ENCODE data around the gene SCRN2. TPM values are rescaled to one million over a fixed set of nuclear protein-coding genes. Genes with fewer than 3 reads are reported as not detected.
A peak's percentile ranks its signal among the peaks of the same experiment; 100 is the strongest.

Gene SCRN2
- total and polyA plus RNA-seq, 2 of the 13 experiments (the other 11 are each of a cell fraction or from before 2014, with no cell fraction given), result 21.7 to 29.5 TPM

GRCh38 chr17:47862621-47863440, 21.8 kb upstream of the SCRN2 start:
- ATAC-seq (peak; percentile 43; the same call in 2 of the 3 replicates), FAIRE-seq (peak; percentile 40), DNase-seq (ENCODE audit: low spot score) (no peak)
- peaks cover 2 to 21% of the 10 kb centered on the region in 2 experiments; a peak in 4 of 5 replicates for H3K27me3 ChIP-seq (ENCODE audit: control insufficient read depth in 1 of 2, insufficient read depth in 2 of 2, low read length in 2 of 2)
- no peak overlapping the region for H3K9ac ChIP-seq (ENCODE audit: insufficient read depth, low read depth, low read length)
- no peak overlapping the region for H2AFZ ChIP-seq (ENCODE audit: low read length)
- no peak overlapping the region for H3K4me3 ChIP-seq (replicated peaks in 1 of 3; ENCODE audit: insufficient read depth in 1 of 3, low read depth in 2 of 3, low read length in 3 of 3)
- ChIA-PET POLR2A (interaction anchor here (1.0 kb wide), 1 partner anchor 33 kb away, joined by 3 read pairs; the partner anchor contains the start of gene SP2), CTCF (ENCODE audit: low intra/inter-chr PET ratio, low total read pairs) (no interaction called here)
- intact Hi-C loops (cut with micrococcal nuclease; ENCODE audit: unreplicated experiment), result no loop called here
- no peaks in the 10 kb centered on the region for H3K36me3 ChIP-seq (replicated peaks in 1 of 2; ENCODE audit: control insufficient read depth in 1 of 2, insufficient read depth in 2 of 2, low read length in 2 of 2)
- peak overlapping the region; percentile 27; the same call in 1 of the 2 replicates for H3K4me2 ChIP-seq (ENCODE audit: low read depth, low read length)
- 41% methylated on average over 7 of the region's 7 CpGs for WGBS (ENCODE audit: low lambda C conversion rate)
- in situ Hi-C loops (cut with HindIII; ENCODE audit: extremely low pct_ligation_motif_present, low pct_unique_long_range_greater_than_20kb), result no loop called here
- H4K20me1 ChIP-seq (ENCODE audit: insufficient read depth, low read length), result no peaks in the 10 kb centered on the region
- H3K9me3 ChIP-seq (ENCODE audit: low read length), result no peaks in the 10 kb centered on the region
- no peaks in the 10 kb centered on the region for H3K79me2 ChIP-seq (ENCODE audit: insufficient read depth, low read length)
- BruUV-seq (replicated peaks), result no TSS peak
- H3K4me1 ChIP-seq (ENCODE audit: insufficient read depth, low read length), result peaks cover 16% of the 10 kb centered on the region
- no peak overlapping the region for H3K27ac ChIP-seq (ENCODE audit: extremely low read length, insufficient read depth, low read length)
- no peak for TF ChIP-seq SAFB2 (CRISPR knock-in tag; IDR thresholded peaks at IDR 0.05; ENCODE audit: borderline replicate concordance, low read depth)
- no peak for TF ChIP-seq FOXP1 (IDR thresholded peaks at IDR 0.05)
- TF ChIP-seq FOXP1 (CRISPR knock-in tag; IDR thresholded peaks at IDR 0.05), result 0 out of 2 replicates have a peak, but pooled peaks have one; percentile 12
- TF ChIP-seq ZNF780A (CRISPR knock-in tag; IDR thresholded peaks at IDR 0.05), result no peak
- TF ChIP-seq SMARCE1 (IDR thresholded peaks at IDR 0.05; ENCODE audit: borderline replicate concordance), result no peak
- no peak for TF ChIP-seq ZNF746 (CRISPR knock-in tag; IDR thresholded peaks at IDR 0.05)
- no peak for TF ChIP-seq TEF (CRISPR knock-in tag; IDR thresholded peaks at IDR 0.05)
- TF ChIP-seq TCF12 (IDR thresholded peaks at IDR 0.05), result no peak
- TF ChIP-seq TCF12 (CRISPR knock-in tag; IDR thresholded peaks at IDR 0.05), result no peak
- TF ChIP-seq SALL1 (CRISPR knock-in tag; IDR thresholded peaks at IDR 0.05), result 0 out of 2 replicates have a peak, but pooled peaks have one; percentile 19
- no peak for TF ChIP-seq PAX8 (CRISPR knock-in tag; IDR thresholded peaks at IDR 0.05; ENCODE audit: borderline replicate concordance)
- no peak for TF ChIP-seq SP2 (CRISPR knock-in tag; IDR thresholded peaks at IDR 0.05)
- TF ChIP-seq ZNF407 (CRISPR knock-in tag; IDR thresholded peaks at IDR 0.05; ENCODE audit: not compliant biosample characterization), result no peak
- TF ChIP-seq, protein P1, sequence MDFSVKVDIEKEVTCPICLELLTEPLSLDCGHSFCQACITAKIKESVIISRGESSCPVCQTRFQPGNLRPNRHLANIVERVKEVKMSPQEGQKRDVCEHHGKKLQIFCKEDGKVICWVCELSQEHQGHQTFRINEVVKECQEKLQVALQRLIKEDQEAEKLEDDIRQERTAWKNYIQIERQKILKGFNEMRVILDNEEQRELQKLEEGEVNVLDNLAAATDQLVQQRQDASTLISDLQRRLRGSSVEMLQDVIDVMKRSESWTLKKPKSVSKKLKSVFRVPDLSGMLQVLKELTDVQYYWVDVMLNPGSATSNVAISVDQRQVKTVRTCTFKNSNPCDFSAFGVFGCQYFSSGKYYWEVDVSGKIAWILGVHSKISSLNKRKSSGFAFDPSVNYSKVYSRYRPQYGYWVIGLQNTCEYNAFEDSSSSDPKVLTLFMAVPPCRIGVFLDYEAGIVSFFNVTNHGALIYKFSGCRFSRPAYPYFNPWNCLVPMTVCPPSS (IDR thresholded peaks at IDR 0.05), result no peak
- TF ChIP-seq ZNF333 (CRISPR knock-in tag; IDR thresholded peaks at IDR 0.05; ENCODE audit: borderline replicate concordance), result no peak

All from HepG2 (cell line).